Epithelial cell of esophagus (primary cell): ENCODE data around the gene RHOH.

Experiments used
- DNase-seq: peaks from one replicate; pipeline ENCODE4 v3.0.0; 2010; ENCODE audit warnings: low read depth
- H3K4me3 ChIP-seq: 2 replicates; pipeline ENCODE4 v1.5.1; 2011; ENCODE audit warnings: mild to moderate bottlenecking, low read length, control low read depth
- CTCF ChIP-seq: IDR thresholded peaks from 2 replicates; pipeline ENCODE4 v1.5.1; 2011; ENCODE audit warnings: low read depth, mild to moderate bottlenecking, low read length, control low read depth, inconsistent platforms; ENCODE audit not compliant: insufficient read depth; ENCODE audit errors: missing control alignments

RHOH gene

GRCh38 chr4:40247350-40247749 is 50.5 kb downstream of the RHOH start:
- TF ChIP-seq CTCF, result no peak
- no peak for DNase-seq
- H3K4me3 ChIP-seq, result no peak overlapping the region

GRCh38 chr4:40251366-40251765 is 54.5 kb downstream of the RHOH start:
- no peak for TF ChIP-seq CTCF
- DNase-seq, result peak; percentile 91
- no peak overlapping the region for H3K4me3 ChIP-seq

GRCh38 chr4:40253906-40254305 is 57.1 kb downstream of the RHOH start:
- no peak overlapping the region for H3K4me3 ChIP-seq
- no peak for TF ChIP-seq CTCF
- peak; percentile 17 for DNase-seq

GRCh38 chr4:40254608-40255392 is 58.0 kb downstream of the RHOH start:
- no peak overlapping the region for H3K4me3 ChIP-seq
- peak; percentile 83 for DNase-seq

GRCh38 chr4:40255393-40256281 is 58.8 kb downstream of the RHOH start:
- DNase-seq, result peak; percentile 96
- H3K4me3 ChIP-seq, result no peak overlapping the region
- no peak for TF ChIP-seq CTCF

More at GRCh38 chr4:40254608-40255392, 58.0 kb downstream of the RHOH start:
- TF ChIP-seq CTCF, result no peak

GRCh38 chr4:40256329-40256728 is 59.5 kb downstream of the RHOH start:
- TF ChIP-seq CTCF, result no peak
- no peak overlapping the region for H3K4me3 ChIP-seq
- DNase-seq, result peak; percentile 97

GRCh38 chr4:40256817-40257216 is 60.0 kb downstream of the RHOH start:
- H3K4me3 ChIP-seq, result no peak overlapping the region
- no peak for TF ChIP-seq CTCF
- no peak for DNase-seq
